D721Med (cell line): ENCODE measurements around the gene BANF2.
"Not testable (repeated sequence)": the region's sequence is repeated elsewhere in the genome, so short reads cannot be mapped to it uniquely, and the experiment has no call there.

ENCODE experiments used
- DNase-seq: peaks from one replicate; pipeline ENCODE4 v3.0.0; 2011; ENCODE audit warnings: low spot score; ENCODE audit not compliant: insufficient read length
- FAIRE-seq: peaks from 2 replicates; lab custom pipeline; 2011; peaks lifted over from hg19 to GRCh38; lab: Jason Lieb, UNC
- TF ChIP-seq, protein P1 (sequence below): IDR thresholded peaks from 2 replicates; pipeline ENCODE4 v1.5.1; 2012; ENCODE audit warnings: mild to moderate bottlenecking, control low read depth; ENCODE audit not compliant: insufficient read depth; ENCODE audit errors: missing control alignments

BANF2 gene

GRCh38 chr20:17705916-17706315, 6.2 kb downstream of the BANF2 start:
- TF ChIP-seq, protein P1, sequence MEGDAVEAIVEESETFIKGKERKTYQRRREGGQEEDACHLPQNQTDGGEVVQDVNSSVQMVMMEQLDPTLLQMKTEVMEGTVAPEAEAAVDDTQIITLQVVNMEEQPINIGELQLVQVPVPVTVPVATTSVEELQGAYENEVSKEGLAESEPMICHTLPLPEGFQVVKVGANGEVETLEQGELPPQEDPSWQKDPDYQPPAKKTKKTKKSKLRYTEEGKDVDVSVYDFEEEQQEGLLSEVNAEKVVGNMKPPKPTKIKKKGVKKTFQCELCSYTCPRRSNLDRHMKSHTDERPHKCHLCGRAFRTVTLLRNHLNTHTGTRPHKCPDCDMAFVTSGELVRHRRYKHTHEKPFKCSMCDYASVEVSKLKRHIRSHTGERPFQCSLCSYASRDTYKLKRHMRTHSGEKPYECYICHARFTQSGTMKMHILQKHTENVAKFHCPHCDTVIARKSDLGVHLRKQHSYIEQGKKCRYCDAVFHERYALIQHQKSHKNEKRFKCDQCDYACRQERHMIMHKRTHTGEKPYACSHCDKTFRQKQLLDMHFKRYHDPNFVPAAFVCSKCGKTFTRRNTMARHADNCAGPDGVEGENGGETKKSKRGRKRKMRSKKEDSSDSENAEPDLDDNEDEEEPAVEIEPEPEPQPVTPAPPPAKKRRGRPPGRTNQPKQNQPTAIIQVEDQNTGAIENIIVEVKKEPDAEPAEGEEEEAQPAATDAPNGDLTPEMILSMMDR, result no peak
- FAIRE-seq (no peak), DNase-seq (no peak)

- TF ChIP-seq, protein P1, result no peak
- DNase-seq (no peak), FAIRE-seq (no peak)
Measured at GRCh38 chr20:17706632-17707031, 6.9 kb downstream of the BANF2 start.

DNA sequence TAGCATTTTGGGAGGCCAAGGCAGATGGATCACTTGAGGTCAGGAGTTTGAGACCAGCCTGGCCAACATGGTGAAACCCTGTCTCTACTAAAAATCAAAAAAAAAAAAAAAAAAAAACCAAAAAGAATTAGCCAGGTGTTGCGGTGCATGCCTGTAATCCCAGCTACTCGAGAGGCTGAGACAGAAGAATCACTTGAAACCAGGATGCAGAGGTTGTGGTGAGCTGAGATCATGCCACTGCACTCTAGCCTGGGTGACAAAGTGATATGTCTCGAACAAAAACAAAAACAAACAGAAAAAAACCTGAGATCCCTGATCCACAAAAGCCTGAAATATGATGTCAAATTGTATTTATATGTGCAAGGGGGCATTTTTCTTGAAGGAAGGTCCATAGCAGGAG, 8.2 kb downstream of the BANF2 start:
- DNase-seq, FAIRE-seq: not testable (repeated sequence)

DNA sequence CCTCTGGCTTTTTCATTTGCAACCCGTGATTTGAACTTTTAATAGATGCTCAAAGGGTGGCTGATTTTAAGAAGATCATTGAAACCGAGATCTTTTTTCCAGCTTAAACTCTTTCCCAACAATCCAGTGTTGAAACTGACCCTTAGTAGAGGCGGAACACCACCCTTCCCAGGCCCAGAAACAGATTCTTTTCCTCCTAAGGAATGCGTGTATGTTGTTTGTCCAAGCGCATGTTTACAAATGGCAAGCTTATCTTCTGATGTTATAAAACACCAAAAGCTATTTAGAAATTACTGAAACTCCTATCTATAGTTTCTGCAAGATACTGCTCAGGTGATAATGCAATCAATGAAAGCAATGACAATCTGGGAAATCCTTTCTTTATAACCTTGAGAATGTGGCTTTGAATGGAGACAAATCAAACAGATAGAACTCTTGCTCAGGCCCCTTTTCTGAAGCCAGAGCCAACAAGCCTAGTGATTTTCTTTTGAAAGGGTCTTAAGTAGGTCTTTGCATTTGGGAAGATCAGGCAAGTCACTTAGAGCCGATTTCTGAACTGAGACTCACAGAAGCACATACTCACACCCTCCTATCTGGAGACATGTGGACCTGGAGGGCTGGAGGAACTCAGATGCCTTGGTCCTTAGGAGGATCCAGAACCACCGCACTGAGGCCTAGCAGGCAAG, 9.1 kb downstream of the BANF2 start:
- FAIRE-seq, result no peak
- TF ChIP-seq, protein P1, result no peak
- DNase-seq, result no peak

GRCh38 chr20:17709361-17710293, 9.9 kb downstream of the BANF2 start:
- DNase-seq (no peak), FAIRE-seq (no peak)
- TF ChIP-seq, protein P1, result no peak

GRCh38 chr20:17710379-17711266, 10.9 kb downstream of the BANF2 start:
- FAIRE-seq (no peak), DNase-seq (no peak)
- TF ChIP-seq, protein P1, result no peak

DNA sequence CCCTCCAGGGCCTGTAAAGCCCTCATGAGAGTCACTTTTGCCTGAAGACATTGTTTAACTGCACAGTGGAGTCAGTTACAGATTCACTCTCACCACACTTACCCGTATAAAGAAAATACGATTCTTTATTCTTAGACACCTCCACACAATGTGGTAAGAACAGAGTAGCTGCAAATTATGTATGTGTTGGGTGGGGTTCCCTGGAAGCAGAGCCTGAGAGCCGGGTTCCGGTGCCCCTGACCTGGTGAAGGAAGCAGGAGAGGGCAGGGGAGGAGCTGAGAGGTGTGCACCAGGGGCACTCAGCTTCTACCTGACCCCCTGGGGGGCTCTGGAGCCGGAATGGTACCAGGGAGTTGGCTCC, 11.5 kb downstream of the BANF2 start:
- TF ChIP-seq, protein P1, result no peak
- FAIRE-seq, result no peak
- DNase-seq, result no peak
